HG02970 (cell line): ENCODE data around the gene GBP1.
"Not testable (repeated sequence)": the region's sequence is repeated elsewhere in the genome, so short reads cannot be mapped to it uniquely, and the experiment has no call there.

Source experiments
- ATAC-seq: cut with Tn5 transposase; IDR thresholded peaks from one replicate; pipeline ENCODE4 v1.9.1; 2021; ENCODE audit warnings: mild to moderate bottlenecking, moderate library complexity, moderate number of reproducible peaks; ENCODE audit not compliant: unreplicated experiment, low FRiP score

The GBP1 gene

DNA sequence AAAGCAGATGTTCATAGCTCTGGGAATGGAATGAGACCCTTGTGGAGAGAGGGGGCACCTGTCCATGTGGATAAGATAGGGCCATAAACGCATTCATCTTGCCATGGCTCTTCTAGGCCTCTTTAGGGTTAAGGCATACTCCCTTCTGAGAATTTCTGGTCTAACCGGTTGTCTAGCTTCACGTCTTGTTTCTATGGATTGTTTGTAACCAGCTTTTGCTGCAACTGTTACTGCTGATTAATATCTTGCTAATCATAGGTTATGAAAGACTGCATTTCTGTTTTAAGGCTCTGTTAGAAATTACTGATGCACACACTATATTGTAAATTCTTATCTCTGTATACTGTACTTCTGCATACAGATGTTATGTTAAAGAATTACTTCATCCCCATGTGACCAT lies 46.7 kb downstream of the GBP1 start:
- not testable (repeated sequence) for ATAC-seq

DNA sequence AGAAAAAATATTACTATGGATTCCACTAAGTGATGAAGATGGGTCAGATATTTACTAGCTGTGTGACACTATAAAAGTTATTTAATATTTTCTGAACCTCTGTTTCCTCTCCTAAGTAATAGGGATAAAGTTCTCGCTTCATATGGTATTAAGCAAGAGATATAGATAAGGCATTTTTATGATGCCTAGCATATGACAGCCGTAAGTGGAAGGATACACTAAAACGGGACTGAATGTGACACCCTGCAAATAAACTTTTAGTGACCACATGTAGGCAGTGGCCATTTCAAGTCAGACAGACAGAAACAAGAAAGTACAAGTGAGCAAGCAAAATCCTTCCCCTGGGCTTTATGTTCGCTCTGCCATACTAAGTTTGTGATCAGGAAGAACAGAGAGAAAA lies 56.5 kb downstream of the GBP1 start:
- ATAC-seq, result no peak

DNA sequence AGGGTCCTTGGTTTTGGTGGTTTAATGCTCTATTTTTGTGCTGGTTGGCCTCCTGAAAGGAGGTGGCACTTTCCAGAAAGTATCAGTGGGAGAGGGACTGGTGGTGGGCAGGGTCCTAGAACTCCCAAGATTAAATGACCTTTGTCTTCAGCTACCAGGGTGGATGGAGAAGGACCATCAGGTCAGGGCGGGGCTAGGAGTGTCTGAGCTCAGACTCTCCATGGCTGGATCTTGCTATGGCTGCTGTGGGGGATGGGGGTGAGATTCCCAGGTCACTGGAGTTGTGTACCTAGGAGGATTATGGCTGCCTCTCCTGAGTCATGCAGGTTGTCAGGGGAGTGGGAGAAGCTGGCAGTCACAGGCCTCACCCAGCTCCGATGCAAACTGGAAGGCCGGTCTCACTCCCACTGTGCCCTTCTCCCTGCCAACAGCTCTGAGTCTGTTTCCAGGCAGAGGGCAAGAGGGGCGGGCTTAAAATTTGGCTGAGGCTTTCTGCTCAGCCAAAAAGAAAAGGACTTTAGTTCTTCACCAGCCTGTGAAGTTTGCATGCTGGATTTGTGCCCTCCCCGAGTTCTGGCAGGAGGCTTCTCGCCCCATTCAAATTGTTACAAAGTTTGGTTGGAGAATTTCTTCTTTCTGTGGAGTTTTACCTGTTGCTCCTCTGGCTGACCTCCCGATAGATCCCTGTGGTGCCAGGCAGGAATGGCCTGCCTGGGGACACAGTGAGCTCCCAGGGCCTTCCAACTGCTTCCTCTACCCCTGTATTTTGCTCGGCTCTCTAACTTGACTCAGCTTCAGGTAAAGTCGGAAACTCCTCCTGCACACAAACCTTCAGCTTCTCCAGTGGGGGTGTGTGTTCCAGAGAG lies 59.5 kb downstream of the GBP1 start:
- ATAC-seq, result no peak
